GM23338 (cell line): Measurements from ENCODE around the gene UNC93A. TPM values are rescaled to one million over a fixed set of nuclear protein-coding genes. Genes with fewer than 3 reads are reported as not detected.
"Not testable (repeated sequence)": the region's sequence is repeated elsewhere in the genome, so short reads cannot be mapped to it uniquely, and the experiment has no call there.

Experiments used
- ATAC-seq: fragments of 200-7000 bp; cut with Tn5 transposase; 3 replicates; pipeline ENCODE4 v1.9.1; 2020
- DNase-seq: peaks from one replicate; pipeline ENCODE4 v3.0.0-alpha.2; 2015; ENCODE audit warnings: low spot score
- H2AFZ ChIP-seq: fragments of 200-600 bp; sonication (generic); 2 replicates; pipeline ENCODE4 v1.8.0; 2016; ENCODE audit warnings: antibody characterized with exemption, mild to moderate bottlenecking, moderate library complexity
- H3F3A ChIP-seq: fragments of 200-600 bp; sonication (generic); replicated peaks from 2 replicates; pipeline ENCODE4 v1.8.0; 2017; ENCODE audit warnings: antibody characterized with exemption, mixed run types, low read depth
- H3K27ac ChIP-seq: fragments of 200-600 bp; sonication (generic); 2 replicates; pipeline ENCODE4 v1.6.1; 2016; ENCODE audit warnings: low read depth
- H3K27me3 ChIP-seq: fragments of 200-600 bp; sonication (generic); 2 replicates; pipeline ENCODE4 v1.8.0; 2016; ENCODE audit warnings: mild to moderate bottlenecking, mixed run types, moderate library complexity; ENCODE audit not compliant: insufficient read depth
- H3K36me3 ChIP-seq: fragments of 200-600 bp; sonication (generic); 2 replicates; pipeline ENCODE4 v1.8.0; 2016; ENCODE audit warnings: mild to moderate bottlenecking; ENCODE audit not compliant: insufficient read depth
- H3K4me1 ChIP-seq: fragments of 200-600 bp; sonication (generic); 2 replicates; pipeline ENCODE4 v1.8.0; 2016; ENCODE audit warnings: mild to moderate bottlenecking, moderate library complexity; ENCODE audit not compliant: insufficient read depth
- H3K4me2 ChIP-seq: fragments of 200-600 bp; sonication (generic); 2 replicates; pipeline ENCODE4 v1.7.1; 2017; ENCODE audit warnings: mixed run types
- H3K4me3 ChIP-seq: fragments of 200-600 bp; sonication (generic); 2 replicates; pipeline ENCODE4 v1.6.1; 2016; ENCODE audit warnings: mixed run types
- H3K79me2 ChIP-seq: fragments of 200-600 bp; sonication (generic); replicated peaks from 2 replicates; pipeline ENCODE4 v1.8.0; 2017; ENCODE audit warnings: mild to moderate bottlenecking; ENCODE audit not compliant: insufficient read depth
- H3K9me2 ChIP-seq: fragments of 200-600 bp; sonication (generic); 2 replicates; pipeline ENCODE4 v1.8.0; 2017; ENCODE audit not compliant: insufficient read depth
- H4K20me1 ChIP-seq: fragments of 200-600 bp; sonication (generic); replicated peaks from 2 replicates; pipeline ENCODE4 v1.8.0; 2017; ENCODE audit warnings: mild to moderate bottlenecking; ENCODE audit not compliant: insufficient read depth
- H3K27ac Mint-ChIP-seq: 2 replicates; pipeline ENCODE4 v1.8.0; 2020; ENCODE audit warnings: inconsistent platforms, mild to moderate bottlenecking, moderate library complexity, mixed read lengths
- H3K27me3 Mint-ChIP-seq: 3 replicates; pipeline ENCODE4 v1.8.0; 2022; ENCODE audit warnings: low read depth, mild to moderate bottlenecking, moderate library complexity, mixed read lengths, inconsistent platforms; ENCODE audit not compliant: insufficient read depth, poor library complexity
- H3K36me3 Mint-ChIP-seq: 3 replicates; pipeline ENCODE4 v1.8.0; 2021; ENCODE audit warnings: low read depth, mild to moderate bottlenecking, inconsistent platforms, moderate library complexity, mixed read lengths
- H3K4me1 Mint-ChIP-seq: 3 replicates; pipeline ENCODE4 v1.8.0; 2020; ENCODE audit warnings: mild to moderate bottlenecking, inconsistent platforms, mixed read lengths
- H3K4me3 Mint-ChIP-seq: 3 replicates; pipeline ENCODE4 v1.8.0; 2021; ENCODE audit warnings: moderate library complexity, mild to moderate bottlenecking, inconsistent platforms, mixed read lengths
- H3K9me3 Mint-ChIP-seq: 3 replicates; pipeline ENCODE4 v1.8.0; 2020; ENCODE audit warnings: moderate library complexity, mild to moderate bottlenecking, inconsistent platforms, mixed read lengths
- CREB1 ChIP-seq: fragments of 250-450 bp; sonication (Bioruptor Pico); IDR thresholded peaks from 2 replicates; pipeline ENCODE4 v1.5.0; 2020; ENCODE audit warnings: low read depth, mild to moderate bottlenecking, moderate library complexity
- CTCF ChIP-seq, 2 experiments: fragments of 200-600 bp in 1 of 2; sonication (generic) in 1 of 2; conservative IDR thresholded peaks; 2 replicates each; pipeline versions ENCODE4 v1.5.1 to v1.6.1; 2016 to 2017; ENCODE audit warnings: antibody characterized with exemption in 2 of 2, low read depth in 2 of 2, mild to moderate bottlenecking in 2 of 2, moderate library complexity in 1 of 2
- JUNB ChIP-seq: IDR thresholded peaks from one replicate; pipeline ENCODE4 v1.6.1; 2016; ENCODE audit warnings: antibody characterized with exemption; ENCODE audit not compliant: unreplicated experiment
- NANOG ChIP-seq: IDR thresholded peaks from 2 replicates; pipeline ENCODE4 v1.6.1; 2016; ENCODE audit warnings: antibody characterized with exemption, borderline replicate concordance
- REST ChIP-seq: IDR thresholded peaks from one replicate; pipeline ENCODE4 v1.6.1; 2018; ENCODE audit warnings: antibody characterized with exemption; ENCODE audit not compliant: unreplicated experiment
- polyA plus RNA-seq: library from polyadenylated mRNA; unstranded; fragments of >200 nt; fragmentation: Nextera tagmentation; extraction: Ambion mirVana; gene quantifications from 2 replicates; pipeline ENCODE4 v1.2.1, GENCODE V29; 2016
- total RNA-seq: library from RNA; depleted of rRNA; stranded (reverse); fragments of >200 nt; shearing (Covaris generic); gene quantifications from 2 replicates; pipeline ENCODE4 v1.2.3, GENCODE V29; 2014
- TF ChIP-seq, protein P1 (sequence below): IDR thresholded peaks from 2 replicates; pipeline ENCODE4 v1.6.1; 2016; ENCODE audit warnings: antibody characterized with exemption

Gene UNC93A
- total and polyA plus RNA-seq, 2 experiments from 2014 or later = 0.18 to 0.28 TPM

DNA sequence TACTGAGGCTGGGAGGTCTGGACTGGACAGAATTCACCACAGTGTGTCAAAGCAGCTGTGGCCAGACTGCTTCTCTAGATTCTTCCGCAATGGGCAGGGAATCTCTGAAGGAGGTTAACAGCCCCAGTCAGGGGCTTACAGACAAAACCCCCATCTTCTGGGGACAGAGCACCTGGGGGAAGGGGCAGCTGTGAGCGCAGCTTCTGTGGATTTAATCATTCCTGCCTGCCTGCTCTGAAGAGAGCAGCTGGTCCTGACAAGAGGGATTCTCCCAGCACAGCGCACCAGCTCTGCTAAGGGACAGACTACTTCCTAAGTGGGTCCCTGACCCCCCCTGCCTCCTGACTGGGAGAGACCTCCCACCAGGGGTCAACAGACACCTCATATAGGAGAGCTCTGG is 32.5 kb upstream of the UNC93A start (continued):
- TF ChIP-seq REST (no peak), CTCF (conservative IDR thresholded peaks at IDR 0.05; ENCODE audit: low read depth in 2 of 2) (no peak), JUNB (no peak), NANOG (no peak), CREB1 (no peak)
- TF ChIP-seq, protein P1, sequence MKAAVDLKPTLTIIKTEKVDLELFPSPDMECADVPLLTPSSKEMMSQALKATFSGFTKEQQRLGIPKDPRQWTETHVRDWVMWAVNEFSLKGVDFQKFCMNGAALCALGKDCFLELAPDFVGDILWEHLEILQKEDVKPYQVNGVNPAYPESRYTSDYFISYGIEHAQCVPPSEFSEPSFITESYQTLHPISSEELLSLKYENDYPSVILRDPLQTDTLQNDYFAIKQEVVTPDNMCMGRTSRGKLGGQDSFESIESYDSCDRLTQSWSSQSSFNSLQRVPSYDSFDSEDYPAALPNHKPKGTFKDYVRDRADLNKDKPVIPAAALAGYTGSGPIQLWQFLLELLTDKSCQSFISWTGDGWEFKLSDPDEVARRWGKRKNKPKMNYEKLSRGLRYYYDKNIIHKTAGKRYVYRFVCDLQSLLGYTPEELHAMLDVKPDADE = no peak

- not testable (repeated sequence) for H3K27ac ChIP-seq, H3K27me3 Mint-ChIP-seq
- H3K4me1 Mint-ChIP-seq = peaks cover 20% of the 10 kb centered on the region
Measured at GRCh38 chr6:167266057-167266829, 24.9 kb upstream of the UNC93A start.

More at GRCh38 chr6:167266057-167266829, 24.9 kb upstream of the UNC93A start:
- not testable (repeated sequence) for H4K20me1 ChIP-seq, H3K27me3 ChIP-seq, H3K79me2 ChIP-seq, H3K27ac Mint-ChIP-seq, H3K9me2 ChIP-seq, H3K4me1 ChIP-seq, H3F3A ChIP-seq, H2AFZ ChIP-seq, H3K4me3 ChIP-seq, H3K36me3 ChIP-seq, H3K4me2 ChIP-seq, DNase-seq, H3K4me3 Mint-ChIP-seq
- H3K9me3 Mint-ChIP-seq = peaks cover 18% of the 10 kb centered on the region; the same call in 2 of the 3 replicates
- ATAC-seq = peak; percentile 51
- peaks cover 12% of the 10 kb centered on the region for H3K36me3 Mint-ChIP-seq
